ENCODE measurements around the gene TMEM132D.
"Not testable (repeated sequence)": the region's sequence is repeated elsewhere in the genome, so short reads cannot be mapped to it uniquely, and the experiment has no call there.

TMEM132D gene

GRCh38 chr12:129064209-129064855 is 839.5 kb downstream of the TMEM132D start:
- no peak for DNase-seq (ENCODE audit: low read depth)
- no peak overlapping the region for H3K4me3 ChIP-seq (ENCODE audit: low read length)
- TF ChIP-seq CTCF (IDR thresholded peaks at IDR 0.05; ENCODE audit: insufficient read depth, low read depth, low read length, missing control alignments) = no peak

- no peak for DNase-seq (ENCODE audit: low read depth)
- no peak overlapping the region for H3K4me3 ChIP-seq (ENCODE audit: low read length)
- TF ChIP-seq CTCF (IDR thresholded peaks at IDR 0.05; ENCODE audit: insufficient read depth, low read depth, low read length, missing control alignments) = no peak
Observed at GRCh38 chr12:129063600-129063999, 840.2 kb downstream of the TMEM132D start.

- H3K4me3 ChIP-seq (ENCODE audit: low read length) = no peak overlapping the region
- DNase-seq (ENCODE audit: low read depth) = no peak
- TF ChIP-seq CTCF (IDR thresholded peaks at IDR 0.05; ENCODE audit: insufficient read depth, low read depth, low read length, missing control alignments) = no peak
Observed at GRCh38 chr12:129053232-129053631, 850.6 kb downstream of the TMEM132D start.

GRCh38 chr12:129052373-129052772 is 851.5 kb downstream of the TMEM132D start:
- no peak overlapping the region for H3K4me3 ChIP-seq (ENCODE audit: low read length)
- TF ChIP-seq CTCF (IDR thresholded peaks at IDR 0.05; ENCODE audit: insufficient read depth, low read depth, low read length, missing control alignments) = no peak
- peak; percentile 10 for DNase-seq (ENCODE audit: low read depth)

GRCh38 chr12:129049917-129050316 is 853.9 kb downstream of the TMEM132D start:
- DNase-seq (ENCODE audit: low read depth) = no peak
- TF ChIP-seq CTCF (IDR thresholded peaks at IDR 0.05; ENCODE audit: insufficient read depth, low read depth, low read length, missing control alignments) = no peak
- no peak overlapping the region for H3K4me3 ChIP-seq (ENCODE audit: low read length)

- H3K4me3 ChIP-seq (ENCODE audit: low read length) = not testable (repeated sequence)
Observed at GRCh38 chr12:129043334-129043733, 860.5 kb downstream of the TMEM132D start.

GRCh38 chr12:129036135-129036534 is 867.7 kb downstream of the TMEM132D start:
- no peak overlapping the region for H3K4me3 ChIP-seq (ENCODE audit: low read length)
- no peak for TF ChIP-seq CTCF (IDR thresholded peaks at IDR 0.05; ENCODE audit: insufficient read depth, low read depth, low read length, missing control alignments)
- DNase-seq (ENCODE audit: low read depth) = no peak

More at GRCh38 chr12:129043334-129043733, 860.5 kb downstream of the TMEM132D start:
- DNase-seq (ENCODE audit: low read depth) = not testable (repeated sequence)

Measured in epithelial cell of esophagus (primary cell).